ENCODE data around the gene TTLL5.

The TTLL5 gene

GRCh38 chr14:75711105-75711795 is 50.2 kb downstream of the TTLL5 start:
- no peaks in the 10 kb centered on the region for H3K4me1 ChIP-seq
- peaks cover 5% of the 10 kb centered on the region for H3K36me3 ChIP-seq
- H3K27me3 ChIP-seq, result no peaks in the 10 kb centered on the region
- no peak overlapping the region for H3K4me3 ChIP-seq (ENCODE audit: low read depth, low read length)
- peak; percentile 91 for TF ChIP-seq CTCF (IDR thresholded peaks at IDR 0.05; ENCODE audit: low read depth, low read length)
- no peaks in the 10 kb centered on the region for H3K9me3 ChIP-seq
- DNase-seq, result peak; percentile 43

GRCh38 chr14:75711796-75712211 is 50.8 kb downstream of the TTLL5 start:
- no peak for TF ChIP-seq CTCF (IDR thresholded peaks at IDR 0.05; ENCODE audit: low read depth, low read length)
- no peaks in the 10 kb centered on the region for H3K4me1 ChIP-seq
- H3K4me3 ChIP-seq (ENCODE audit: low read depth, low read length), result no peak overlapping the region
- no peaks in the 10 kb centered on the region for H3K9me3 ChIP-seq
- no peak for DNase-seq
- H3K27me3 ChIP-seq, result no peaks in the 10 kb centered on the region
- H3K36me3 ChIP-seq, result peaks cover 5% of the 10 kb centered on the region

- Histone ChIP-seq H3K4me3 (ENCODE audit: low read depth, low read length) (no peak overlapping the region), H3K4me1 (no peaks in the 10 kb centered on the region), H3K36me3 (peaks cover 12% of the 10 kb centered on the region), H3K9me3 (no peaks in the 10 kb centered on the region), H3K27me3 (no peaks in the 10 kb centered on the region)
- no peak for TF ChIP-seq CTCF (IDR thresholded peaks at IDR 0.05; ENCODE audit: low read depth, low read length)
- no peak for DNase-seq
Observed at GRCh38 chr14:75714991-75715390, 53.9 kb downstream of the TTLL5 start.

GRCh38 chr14:75715926-75716780 is 55.1 kb downstream of the TTLL5 start:
- DNase-seq, result no peak
- no peak for TF ChIP-seq CTCF (IDR thresholded peaks at IDR 0.05; ENCODE audit: low read depth, low read length)
- Histone ChIP-seq H3K4me3 (ENCODE audit: low read depth, low read length) (no peak overlapping the region), H3K36me3 (peaks cover 12% of the 10 kb centered on the region), H3K4me1 (no peaks in the 10 kb centered on the region), H3K27me3 (no peaks in the 10 kb centered on the region), H3K9me3 (no peaks in the 10 kb centered on the region)

- no peak for TF ChIP-seq CTCF (IDR thresholded peaks at IDR 0.05; ENCODE audit: low read depth, low read length)
- DNase-seq, result no peak
- Histone ChIP-seq H3K9me3 (no peaks in the 10 kb centered on the region), H3K36me3 (peaks cover 12% of the 10 kb centered on the region), H3K27me3 (no peaks in the 10 kb centered on the region), H3K4me1 (no peaks in the 10 kb centered on the region), H3K4me3 (ENCODE audit: low read depth, low read length) (no peak overlapping the region)
Observed at GRCh38 chr14:75717729-75718128, 56.7 kb downstream of the TTLL5 start.

- H3K27me3 ChIP-seq, result no peaks in the 10 kb centered on the region
- no peaks in the 10 kb centered on the region for H3K4me1 ChIP-seq
- H3K4me3 ChIP-seq (ENCODE audit: low read depth, low read length), result no peak overlapping the region
- no peaks in the 10 kb centered on the region for H3K9me3 ChIP-seq
- no peak for TF ChIP-seq CTCF (IDR thresholded peaks at IDR 0.05; ENCODE audit: low read depth, low read length)
- DNase-seq, result no peak
- peaks cover 8% of the 10 kb centered on the region for H3K36me3 ChIP-seq
Observed at GRCh38 chr14:75718199-75718598, 57.2 kb downstream of the TTLL5 start.

Measured in BE2C (cell line).